Activated naive CD4-positive, alpha-beta T cell (primary cell): ENCODE data around the gene SINHCAF.

Experiments used
- DNase-seq, 4 experiments: peaks; one replicate each; lab custom pipeline; 2025; lab: John Stamatoyannopoulos, UW

Gene SINHCAF

GRCh38 chr12:31233061-31233730 is 92.8 kb downstream of the SINHCAF start:
- DNase-seq, result no peak

GRCh38 chr12:31232361-31232965 is 93.5 kb downstream of the SINHCAF start:
- DNase-seq, result no peak

- no peak for DNase-seq
Measured at GRCh38 chr12:31231611-31232360, 94.2 kb downstream of the SINHCAF start.
